IMR-90 (cell line): Measurements from ENCODE around the gene MTR. TPM values are rescaled to one million over a fixed set of nuclear protein-coding genes. Genes with fewer than 3 reads are reported as not detected.

ENCODE experiments used
- ATAC-seq: fragments of 200-7000 bp; cut with Tn5 transposase; 2 replicates; pipeline ENCODE4 v1.9.1; 2020; ENCODE audit warnings: low read depth, mild to moderate bottlenecking, moderate library complexity
- BruUV-seq: library from RNA; stranded (reverse); fragments of 400-500 nt; replicated peaks from 2 replicates; lab custom pipeline; 2021; lab: Mats Ljungman, UMichigan
- CTCF ChIA-PET: fragments of 300-600 bp; formaldehyde crosslinking; extraction: SDS; loops from one replicate; lab custom pipeline; 2021; ENCODE audit warnings: antibody characterized with exemption; lab: Yijun Ruan, JAX
- POLR2A ChIA-PET: fragments of 300-600 bp; sonication (Branson Sonifier 250); formaldehyde crosslinking; loops from one replicate; lab custom pipeline; 2022; ENCODE audit warnings: antibody characterized with exemption; ENCODE audit not compliant: unreplicated experiment; lab: Charles Lee
- DNase-seq: peaks from one replicate; pipeline ENCODE4 v3.0.0; 2013
- H2AFZ ChIP-seq: replicated peaks from 2 replicates; pipeline ENCODE3; 2013; ENCODE audit warnings: low read length, mild to moderate bottlenecking; ENCODE audit not compliant: poor library complexity
- H2AK5ac ChIP-seq: 2 replicates; pipeline ENCODE4 v1.6.1; 2013; ENCODE audit warnings: low read depth, low read length, inconsistent platforms
- H2AK9ac ChIP-seq: replicated peaks from 2 replicates; pipeline ENCODE3; 2013; ENCODE audit warnings: mild to moderate bottlenecking, low read depth, low read length, moderate library complexity; ENCODE audit not compliant: poor library complexity
- H2BK120ac ChIP-seq: 2 replicates; pipeline ENCODE4 v1.6.1; 2013; ENCODE audit warnings: low read depth, low read length, inconsistent platforms
- H2BK15ac ChIP-seq: 3 replicates; pipeline ENCODE4 v1.6.1; 2013; ENCODE audit warnings: low read depth, low read length, inconsistent platforms
- H2BK20ac ChIP-seq: 2 replicates; pipeline ENCODE4 v1.6.1; 2013; ENCODE audit warnings: low read depth, mild to moderate bottlenecking, inconsistent platforms, low read length, moderate library complexity
- H2BK5ac ChIP-seq: 2 replicates; pipeline ENCODE4 v1.6.1; 2013; ENCODE audit warnings: mild to moderate bottlenecking, low read depth, low read length, inconsistent platforms; ENCODE audit not compliant: poor library complexity, severe bottlenecking
- H3K14ac ChIP-seq: replicated peaks from 2 replicates; pipeline ENCODE4 v1.6.1; 2013; ENCODE audit warnings: low read depth, low read length, inconsistent platforms
- H3K18ac ChIP-seq: 2 replicates; pipeline ENCODE4 v1.6.1; 2013; ENCODE audit warnings: low read depth, low read length, control low read depth
- H3K23ac ChIP-seq: 2 replicates; pipeline ENCODE4 v1.6.1; 2013; ENCODE audit warnings: low read depth, low read length, inconsistent platforms
- H3K27ac ChIP-seq: 2 replicates; pipeline ENCODE4 v1.5.1; 2013; ENCODE audit warnings: mild to moderate bottlenecking, control low read depth, low read length; ENCODE audit not compliant: insufficient read depth
- H3K27me3 ChIP-seq: 2 replicates; pipeline ENCODE4 v1.6.1; 2013; ENCODE audit warnings: low read length; ENCODE audit not compliant: control insufficient read depth, insufficient read depth
- H3K36me3 ChIP-seq: 2 replicates; pipeline ENCODE4 v1.6.1; 2013; ENCODE audit warnings: low read length, mixed read lengths; ENCODE audit not compliant: control insufficient read depth, insufficient read depth
- H3K4ac ChIP-seq: 2 replicates; pipeline ENCODE4 v1.6.1; 2013; ENCODE audit warnings: low read depth, low read length, inconsistent platforms
- H3K4me1 ChIP-seq: 2 replicates; pipeline ENCODE4 v1.6.1; 2013; ENCODE audit warnings: low read length, mixed read lengths; ENCODE audit not compliant: control insufficient read depth, insufficient read depth
- H3K4me2 ChIP-seq: 2 replicates; pipeline ENCODE4 v1.6.1; 2013; ENCODE audit warnings: low read depth, mild to moderate bottlenecking, control low read depth, low read length, moderate library complexity
- H3K4me3 ChIP-seq: 2 replicates; pipeline ENCODE4 v1.5.1; 2013; ENCODE audit warnings: low read depth, mild to moderate bottlenecking, control low read depth, low read length, moderate library complexity; ENCODE audit not compliant: insufficient read depth
- H3K56ac ChIP-seq: 2 replicates; pipeline ENCODE4 v1.6.1; 2013; ENCODE audit warnings: low read length, inconsistent platforms; ENCODE audit not compliant: insufficient read depth; ENCODE audit errors: extremely low read depth
- H3K79me1 ChIP-seq, 2 experiments: 2 replicates each; pipeline ENCODE4 v1.6.1; 2013; ENCODE audit warnings: low read length in 2 of 2, inconsistent platforms in 1 of 2, low read depth in 1 of 2
- H3K9ac ChIP-seq: 2 replicates; pipeline ENCODE4 v1.6.1; 2013; ENCODE audit warnings: low read depth, low read length, control low read depth
- H3K9me1 ChIP-seq: 2 replicates; pipeline ENCODE4 v1.6.1; 2013; ENCODE audit warnings: low read length, inconsistent platforms; ENCODE audit not compliant: insufficient read depth
- H3K9me3 ChIP-seq: 2 replicates; pipeline ENCODE4 v1.6.1; 2013; ENCODE audit warnings: low read length; ENCODE audit not compliant: control insufficient read depth, insufficient read depth
- H4K20me1 ChIP-seq: 2 replicates; pipeline ENCODE4 v1.6.1; 2013; ENCODE audit warnings: low read length, inconsistent platforms; ENCODE audit not compliant: insufficient read depth
- H4K5ac ChIP-seq: 2 replicates; pipeline ENCODE4 v1.6.1; 2013; ENCODE audit warnings: mild to moderate bottlenecking, low read depth, low read length, control low read depth
- H4K8ac ChIP-seq, 2 experiments: 2 replicates each; pipeline ENCODE4 v1.6.1; 2013; ENCODE audit warnings: low read depth in 2 of 2, low read length in 2 of 2, control low read depth in 1 of 2, inconsistent platforms in 1 of 2
- H4K91ac ChIP-seq: 2 replicates; pipeline ENCODE4 v1.6.1; 2013; ENCODE audit warnings: low read depth, low read length, inconsistent platforms; ENCODE audit not compliant: insufficient read depth
- CHD1 ChIP-seq: IDR thresholded peaks from 2 replicates; pipeline ENCODE4 v1.6.1; 2012; ENCODE audit warnings: low read depth, low read length, improper control_type of control experiment
- MAZ ChIP-seq: IDR thresholded peaks from 2 replicates; pipeline ENCODE4 v1.6.1; 2012; ENCODE audit warnings: low read depth, mild to moderate bottlenecking, low read length, improper control_type of control experiment, moderate library complexity, borderline replicate concordance
- NFE2L2 ChIP-seq: fragments of 150-350 bp; IDR thresholded peaks from 2 replicates; pipeline ENCODE4 v1.6.1; 2016; ENCODE audit warnings: low read depth, mild to moderate bottlenecking, low read length
- POLR2A ChIP-seq: IDR thresholded peaks from 2 replicates; pipeline ENCODE4 v1.6.1; 2012; ENCODE audit warnings: mild to moderate bottlenecking, low read depth, low read length
- RAD21 ChIP-seq: IDR thresholded peaks from 2 replicates; pipeline ENCODE4 v1.6.1; 2012; ENCODE audit warnings: low read length, improper control_type of control experiment
- RCOR1 ChIP-seq: IDR thresholded peaks from 2 replicates; pipeline ENCODE4 v1.6.1; 2012; ENCODE audit warnings: mild to moderate bottlenecking, low read length, improper control_type of control experiment; ENCODE audit not compliant: insufficient replicate concordance
- RFX5 ChIP-seq: IDR thresholded peaks from 2 replicates; pipeline ENCODE4 v1.8.0; 2012; ENCODE audit warnings: low read depth, mild to moderate bottlenecking, low read length, moderate library complexity
- WGBS, 2 experiments: methylation state at CpG; one replicate each; pipeline versions ENCODE4 v1.1.5 to v1.1.7; 2013; ENCODE audit warnings: missing lambda C conversion rate in 2 of 2; ENCODE audit not compliant: insufficient read length in 1 of 2; ENCODE audit errors: extremely low coverage in 2 of 2; 5-methylcytosine and 5-hydroxymethylcytosine counted together
- dilution Hi-C: fragments of 300-500 bp; cut with HindIII; formaldehyde crosslinking; loops from one replicate; pipeline ENCODE4 v1.14.3; 2018; ENCODE audit warnings: low sequenced_read_pairs; ENCODE audit not compliant: unreplicated experiment
- in situ Hi-C: fragments of 300-500 bp; cut with MboI; formaldehyde crosslinking; loops from 3 replicates; pipeline ENCODE4 v1.14.3; 2019; ENCODE audit warnings: low sequenced_read_pairs, inconsistent platforms, mixed read lengths
- intact Hi-C: fragments of 100-400 bp; cut with micrococcal nuclease; formaldehyde crosslinking; loops from 2 replicates; pipeline ENCODE4 v1.10.0; 2022
- polyA plus RNA-seq, 3 experiments: library from polyadenylated mRNA; depleted of rRNA; stranded (reverse); fragments of >200 nt; gene quantifications; 2 replicates each; pipeline ENCODE4 v1.2.3, GENCODE V29; 2012; ENCODE audit warnings: low replicate concordance in 1 of 3
- total RNA-seq: library from RNA; depleted of rRNA; stranded (reverse); fragments of >200 nt; gene quantifications from 2 replicates; pipeline ENCODE4 v1.2.3, GENCODE V29; 2012

The MTR gene
- total and polyA plus RNA-seq, 2 of the 4 experiments (the other 2 are of a cell fraction): 7.7 to 31.0 TPM

- Histone ChIP-seq H3K4me1 (no peaks in the 10 kb centered on the region), H2AK5ac (no peak overlapping the region), H2BK20ac (no peak overlapping the region), H3K4me2 (no peak overlapping the region), H3K27me3 (no peaks in the 10 kb centered on the region), H3K36me3 (no peaks in the 10 kb centered on the region), H4K8ac (no peak overlapping the region), H4K20me1 (no peaks in the 10 kb centered on the region), H3K23ac (no peak overlapping the region), H3K9me3 (no peaks in the 10 kb centered on the region), H2BK120ac (no peak overlapping the region), H2BK15ac (no peak overlapping the region), H3K56ac (no peak overlapping the region), H3K9ac (no peak overlapping the region), H3K14ac (no peak overlapping the region), H2AK9ac (no peak overlapping the region), H3K9me1 (no peaks in the 10 kb centered on the region), H3K4ac (no peak overlapping the region), H3K27ac (no peak overlapping the region), H2BK5ac (no peak overlapping the region), H4K5ac (no peak overlapping the region), H4K91ac (no peak overlapping the region), H3K79me1 (no peaks in the 10 kb centered on the region), H3K18ac (no peak overlapping the region), H3K4me3 (no peak overlapping the region), H2AFZ (no peak overlapping the region)
- in situ Hi-C loops: no loop called here
- TF ChIP-seq RCOR1: no peak
- no peak for TF ChIP-seq RAD21
- no peak for TF ChIP-seq MAZ
- no peak for TF ChIP-seq POLR2A
- TF ChIP-seq NFE2L2: no peak
- no peak for TF ChIP-seq RFX5
- TF ChIP-seq CHD1: no peak
- BruUV-seq: no TSS peak
- dilution Hi-C loops: no loop called here
- ATAC-seq (no peak), DNase-seq (no peak)
- intact Hi-C loops: no loop called here
- ChIA-PET POLR2A (no interaction called here), CTCF (no interaction called here)
- WGBS, 2 experiments: no CpG with 5 or more reads among the region's 5 CpGs
Observed at GRCh38 chr1:236916131-236916800, 121.2 kb downstream of the MTR start.
